Measurements from ENCODE around the gene SIT1. TPM values are rescaled to one million over a fixed set of nuclear protein-coding genes. Genes with fewer than 3 reads are reported as not detected.

SIT1 gene, protein sequence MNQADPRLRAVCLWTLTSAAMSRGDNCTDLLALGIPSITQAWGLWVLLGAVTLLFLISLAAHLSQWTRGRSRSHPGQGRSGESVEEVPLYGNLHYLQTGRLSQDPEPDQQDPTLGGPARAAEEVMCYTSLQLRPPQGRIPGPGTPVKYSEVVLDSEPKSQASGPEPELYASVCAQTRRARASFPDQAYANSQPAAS
- not detected in 2 replicates for total RNA-seq (2014; rRNA removed; shearing (Covaris generic))

DNA sequence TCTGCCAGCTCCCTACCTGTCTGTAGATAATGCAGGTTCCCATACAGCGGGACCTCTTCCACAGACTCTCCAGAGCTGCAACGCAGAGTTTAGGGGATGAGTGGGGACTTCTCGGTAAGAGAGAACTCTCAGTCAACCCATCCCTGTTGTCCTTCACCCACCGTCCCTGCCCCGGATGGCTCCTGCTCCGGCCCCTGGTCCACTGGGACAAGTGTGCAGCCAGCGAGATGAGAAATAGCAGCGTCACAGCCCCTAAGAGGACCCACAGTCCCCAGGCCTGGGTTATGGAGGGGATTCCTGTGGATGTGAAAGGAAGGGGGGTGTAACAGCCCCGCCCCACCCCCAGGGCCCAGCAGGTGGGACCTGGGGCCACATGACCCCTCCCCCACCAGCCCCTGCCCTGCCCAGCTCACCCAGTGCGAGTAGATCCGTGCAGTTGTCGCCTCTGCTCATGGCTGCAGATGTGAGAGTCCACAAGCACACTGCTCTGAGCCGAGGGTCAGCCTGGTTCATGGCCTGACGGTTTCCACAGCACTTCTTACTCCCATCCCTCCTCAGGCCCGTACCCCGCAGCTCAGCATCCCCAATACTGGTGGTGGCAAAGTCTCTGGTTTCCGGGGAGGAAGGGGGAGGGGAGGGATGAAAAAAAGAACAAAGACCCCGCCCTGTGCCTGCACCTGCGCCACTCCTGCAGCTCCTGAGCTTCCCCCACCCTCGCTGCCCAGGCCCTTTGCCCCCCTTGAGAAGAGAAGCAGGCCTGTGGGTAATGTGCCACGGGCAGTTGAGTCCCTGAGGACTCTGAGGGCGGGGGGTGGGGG is at the start of gene SIT1:
SIT1 (minus strand) TSS at position 591 of the 818 bp plus-strand sequence; CDS start at position 513, 78 bp downstream.
- no peak for DNase-seq (ENCODE audit: low spot score)

DNA sequence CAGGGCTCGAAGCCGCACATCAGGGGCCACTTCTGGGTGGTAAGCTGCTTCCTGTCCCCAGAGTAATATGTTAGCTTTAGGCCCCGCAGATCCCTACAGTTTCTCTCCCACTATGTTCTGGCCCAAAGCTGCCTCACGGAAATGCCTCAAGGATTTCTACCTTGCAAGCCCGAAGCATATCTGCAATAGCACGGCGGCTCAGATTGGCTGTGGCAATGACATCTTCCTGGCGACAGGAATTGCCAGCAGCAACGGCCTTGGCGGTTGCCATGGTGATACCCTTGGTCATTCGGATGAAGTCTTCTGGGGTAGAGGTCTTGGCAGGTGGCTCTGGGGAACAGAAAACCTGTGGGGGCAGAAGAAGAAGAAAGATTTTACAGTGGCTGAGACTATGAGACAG is 49.3 kb upstream of the SIT1 start:
- no peak for DNase-seq (ENCODE audit: low spot score)

GRCh38 chr9:35698231-35698630 is 47.5 kb upstream of the SIT1 start:
- DNase-seq (ENCODE audit: low spot score) = no peak

- no peak for DNase-seq (ENCODE audit: low spot score)
Observed at GRCh38 chr9:35697486-35697885, 46.8 kb upstream of the SIT1 start.

DNA sequence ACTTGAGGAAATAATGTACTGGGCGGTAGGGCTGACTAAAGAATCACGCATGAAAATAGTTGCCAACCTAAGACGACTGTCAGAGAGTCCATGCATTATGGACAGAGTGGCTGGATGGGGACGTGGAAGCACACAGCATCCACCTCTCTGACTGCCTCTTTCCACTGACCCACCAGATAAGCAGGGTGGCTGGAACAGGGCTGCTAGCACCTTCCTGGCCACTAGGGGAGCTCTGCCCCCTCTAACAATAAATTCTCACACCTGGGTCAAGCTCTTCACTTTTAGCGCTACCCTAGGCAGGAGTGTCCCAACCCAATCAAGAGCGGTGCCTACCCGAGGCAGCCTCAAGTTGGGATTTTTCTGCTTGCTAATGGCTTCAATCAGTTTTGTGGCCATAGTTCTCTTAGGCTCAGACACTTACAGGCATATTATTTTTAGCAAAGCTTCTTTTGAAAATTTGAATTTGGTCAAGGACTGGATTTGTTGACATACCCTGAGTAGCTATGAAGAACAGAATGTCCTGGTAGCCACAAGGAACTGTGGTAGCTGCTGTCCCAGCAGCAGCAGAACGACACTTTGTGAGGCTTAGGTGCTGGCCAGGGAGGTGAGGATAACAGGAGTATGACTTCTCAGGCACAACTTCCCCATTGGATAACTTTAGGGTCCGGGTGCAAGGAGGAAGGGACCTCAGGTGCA is 45.9 kb upstream of the SIT1 start:
- DNase-seq (ENCODE audit: low spot score) = peak; percentile 75

DNA sequence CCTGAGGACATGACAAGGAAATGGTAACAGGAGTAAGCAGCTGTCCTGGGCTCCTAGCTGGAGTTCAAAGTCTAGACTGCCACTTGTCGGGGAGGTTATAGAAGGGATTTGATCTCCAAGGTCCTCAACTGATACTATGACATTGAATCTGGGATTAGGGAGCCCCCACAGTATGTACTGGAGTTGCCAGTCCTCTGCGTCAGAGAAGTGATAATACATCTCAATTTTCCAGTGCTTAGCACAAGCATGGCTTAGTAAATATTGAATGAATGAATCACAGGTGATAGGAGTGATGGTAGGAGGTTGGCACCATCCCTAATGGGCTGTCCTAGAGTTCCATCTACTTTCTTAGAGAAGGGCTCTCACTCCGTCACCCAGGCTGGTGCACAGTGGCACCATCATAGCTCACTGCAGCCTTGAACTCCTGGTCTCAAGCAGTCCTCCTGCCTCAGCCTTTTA is 45.2 kb upstream of the SIT1 start:
- DNase-seq (ENCODE audit: low spot score) = no peak

GRCh38 chr9:35691757-35692301 is 41.1 kb upstream of the SIT1 start:
- no peak for DNase-seq (ENCODE audit: low spot score)

- DNase-seq (ENCODE audit: low spot score) = no peak
Observed at GRCh38 chr9:35691334-35691650, 40.6 kb upstream of the SIT1 start.

- no peak for DNase-seq (ENCODE audit: low spot score)
Observed at GRCh38 chr9:35690614-35691333, 40.0 kb upstream of the SIT1 start.

DNA sequence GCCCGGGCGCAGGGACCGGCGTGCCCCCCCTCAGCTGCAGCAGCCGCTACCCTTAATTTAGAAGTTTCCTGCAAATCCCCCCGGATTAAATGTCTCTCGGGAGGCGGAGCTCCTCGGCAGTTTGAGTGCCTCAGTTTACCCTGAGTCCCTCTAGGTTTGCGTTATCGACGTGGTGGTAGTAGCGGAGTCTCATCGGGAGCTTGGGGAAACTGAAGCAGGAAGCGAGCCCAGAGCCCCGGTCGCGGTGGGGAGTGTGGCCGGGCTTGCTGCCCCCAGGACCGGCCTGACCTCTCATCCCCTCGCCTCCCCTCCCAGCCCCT is 39.5 kb upstream of the SIT1 start:
- no peak for DNase-seq (ENCODE audit: low spot score)

DNA sequence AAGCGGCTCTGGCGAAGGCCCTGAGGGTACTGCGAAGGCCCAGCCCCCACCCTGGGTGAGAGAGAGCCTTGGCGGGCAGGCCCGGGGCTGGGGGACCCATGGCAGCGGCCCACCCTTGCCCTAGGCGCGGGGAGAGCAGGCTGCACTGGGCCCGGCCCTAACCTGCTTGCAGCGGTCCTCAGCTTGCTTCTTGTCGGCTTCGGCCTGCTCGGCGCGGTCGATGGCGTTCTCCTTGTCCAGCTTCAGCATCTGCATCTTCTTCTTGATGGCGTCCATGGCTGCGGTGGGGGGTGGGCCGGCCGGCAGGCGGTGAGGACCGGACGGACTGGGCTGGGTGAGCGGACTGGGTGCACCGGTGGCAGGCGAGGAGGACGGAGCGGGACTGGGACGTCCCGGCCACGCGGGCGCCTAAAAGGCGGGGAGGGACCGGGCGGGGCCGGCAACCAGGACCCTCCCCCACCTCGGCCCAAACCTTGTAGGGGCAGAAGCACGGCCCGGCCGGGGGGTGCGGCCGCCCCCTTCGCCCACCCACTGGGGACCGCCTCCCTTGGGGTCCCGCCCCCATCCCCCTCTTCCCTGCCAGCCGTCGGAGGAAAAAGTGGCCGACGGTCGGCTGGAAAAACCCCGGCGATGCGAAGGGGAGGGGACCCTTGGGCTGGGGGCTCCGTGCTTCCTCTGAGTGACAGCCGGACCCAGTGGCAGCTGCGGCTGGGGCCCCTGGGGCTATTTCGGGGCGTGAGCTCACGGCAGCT is 39.0 kb upstream of the SIT1 start, which contains the start of gene TPM2:
TPM2 (minus strand) TSS at position 384 of the 752 bp plus-strand sequence; CDS start at position 276, 108 bp downstream.
- DNase-seq (ENCODE audit: low spot score) = no peak

GRCh38 chr9:35688558-35689541 is 38.1 kb upstream of the SIT1 start:
- DNase-seq (ENCODE audit: low spot score) = peak; percentile 59

GRCh38 chr9:35687972-35688557 is 37.3 kb upstream of the SIT1 start:
- DNase-seq (ENCODE audit: low spot score) = no peak

- DNase-seq (ENCODE audit: low spot score) = no peak
Observed at GRCh38 chr9:35687306-35687705, 36.6 kb upstream of the SIT1 start.

GRCh38 chr9:35686222-35687203 is 35.8 kb upstream of the SIT1 start:
- no peak for DNase-seq (ENCODE audit: low spot score)

DNA sequence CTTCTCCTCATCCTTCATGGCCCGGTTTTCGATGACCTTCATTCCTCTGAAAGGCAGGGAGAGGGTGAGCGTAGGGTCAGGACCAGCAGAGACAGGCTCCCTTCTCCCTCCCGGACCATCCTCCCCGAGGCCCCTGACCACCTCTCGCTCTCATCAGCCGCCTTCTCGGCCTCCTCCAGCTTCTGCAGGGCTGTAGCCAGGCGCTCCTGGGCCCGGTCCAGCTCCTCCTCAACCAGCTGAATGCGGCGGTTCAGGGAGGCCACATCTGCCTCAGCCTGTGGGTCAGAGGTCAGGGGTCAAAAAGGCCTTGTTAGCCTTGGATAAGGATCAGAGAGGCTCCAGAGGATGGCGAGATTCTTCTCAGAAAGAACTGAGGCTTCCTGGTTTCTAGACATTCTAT is 34.8 kb upstream of the SIT1 start:
- DNase-seq (ENCODE audit: low spot score) = no peak

- DNase-seq (ENCODE audit: low spot score) = no peak
Observed at GRCh38 chr9:35684921-35685320, 34.2 kb upstream of the SIT1 start.

GRCh38 chr9:35683323-35683722 is 32.6 kb upstream of the SIT1 start:
- no peak for DNase-seq (ENCODE audit: low spot score)

All from HT-29 (cell line).